ENCODE data around the gene PNMT. TPM values are rescaled to one million over a fixed set of nuclear protein-coding genes. Genes with fewer than 3 reads are reported as not detected.

PNMT gene
- polyA plus RNA-seq, 1 donor from 2014 or later, result 1.5 TPM

DNA sequence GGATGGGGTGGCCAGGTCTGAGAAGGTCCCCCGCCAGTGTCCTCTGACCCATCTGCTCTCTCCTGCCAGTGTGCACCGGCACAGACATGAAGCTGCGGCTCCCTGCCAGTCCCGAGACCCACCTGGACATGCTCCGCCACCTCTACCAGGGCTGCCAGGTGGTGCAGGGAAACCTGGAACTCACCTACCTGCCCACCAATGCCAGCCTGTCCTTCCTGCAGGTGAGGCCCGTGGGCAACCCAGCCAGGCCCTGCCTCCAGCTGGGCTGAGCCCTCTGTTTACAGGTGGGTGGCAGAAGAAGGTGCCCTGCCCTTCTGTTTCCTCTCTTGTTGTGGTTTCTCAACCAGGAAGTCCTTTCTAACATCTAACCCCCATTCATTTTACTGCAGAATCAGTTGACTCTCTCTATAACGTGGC, 38.7 kb downstream of the PNMT start:
- Histone ChIP-seq H3K27ac (ENCODE audit: low read length) (no peak overlapping the region), H3K4me3 (ENCODE audit: low read length) (no peak overlapping the region), H4K20me1 (ENCODE audit: insufficient read depth) (no peaks in the 10 kb centered on the region), H3K4me2 (ENCODE audit: low read length) (no peak overlapping the region), H3F3A (ENCODE audit: insufficient read depth, low read length, poor library complexity, severe bottlenecking) (no peaks in the 10 kb centered on the region), H3K9me2 (ENCODE audit: insufficient read depth, low read length) (no peaks in the 10 kb centered on the region), H3K79me2 (replicated peaks; ENCODE audit: insufficient read depth, low read length) (no peaks in the 10 kb centered on the region), H3K36me3 (ENCODE audit: insufficient read depth, low read length) (no peaks in the 10 kb centered on the region), H3K27me3 (ENCODE audit: insufficient read depth, low read depth, low read length) (no peaks in the 10 kb centered on the region), H2AFZ (ENCODE audit: low read depth, low read length) (no peak overlapping the region), H3K9ac (ENCODE audit: low read length) (no peak overlapping the region), H3K9me3 (ENCODE audit: low read length) (no peaks in the 10 kb centered on the region)
- TF ChIP-seq MXI1 (conservative IDR thresholded peaks at IDR 0.05; ENCODE audit: poor library complexity, severe bottlenecking) (no peak), SMC3 (conservative IDR thresholded peaks at IDR 0.05; ENCODE audit: poor library complexity) (no peak)
- TF ChIP-seq, protein P1, sequence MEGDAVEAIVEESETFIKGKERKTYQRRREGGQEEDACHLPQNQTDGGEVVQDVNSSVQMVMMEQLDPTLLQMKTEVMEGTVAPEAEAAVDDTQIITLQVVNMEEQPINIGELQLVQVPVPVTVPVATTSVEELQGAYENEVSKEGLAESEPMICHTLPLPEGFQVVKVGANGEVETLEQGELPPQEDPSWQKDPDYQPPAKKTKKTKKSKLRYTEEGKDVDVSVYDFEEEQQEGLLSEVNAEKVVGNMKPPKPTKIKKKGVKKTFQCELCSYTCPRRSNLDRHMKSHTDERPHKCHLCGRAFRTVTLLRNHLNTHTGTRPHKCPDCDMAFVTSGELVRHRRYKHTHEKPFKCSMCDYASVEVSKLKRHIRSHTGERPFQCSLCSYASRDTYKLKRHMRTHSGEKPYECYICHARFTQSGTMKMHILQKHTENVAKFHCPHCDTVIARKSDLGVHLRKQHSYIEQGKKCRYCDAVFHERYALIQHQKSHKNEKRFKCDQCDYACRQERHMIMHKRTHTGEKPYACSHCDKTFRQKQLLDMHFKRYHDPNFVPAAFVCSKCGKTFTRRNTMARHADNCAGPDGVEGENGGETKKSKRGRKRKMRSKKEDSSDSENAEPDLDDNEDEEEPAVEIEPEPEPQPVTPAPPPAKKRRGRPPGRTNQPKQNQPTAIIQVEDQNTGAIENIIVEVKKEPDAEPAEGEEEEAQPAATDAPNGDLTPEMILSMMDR (IDR thresholded peaks at IDR 0.05; ENCODE audit: poor library complexity, severe bottlenecking), result no peak

GRCh38 chr17:39709319-39709997, 41.2 kb downstream of the PNMT start:
- Histone ChIP-seq H3K4me2 (ENCODE audit: low read length) (no peak overlapping the region), H4K20me1 (ENCODE audit: insufficient read depth) (no peaks in the 10 kb centered on the region), H3K9me3 (ENCODE audit: low read length) (no peaks in the 10 kb centered on the region), H3K9me2 (ENCODE audit: insufficient read depth, low read length) (no peaks in the 10 kb centered on the region), H3K36me3 (ENCODE audit: insufficient read depth, low read length) (no peaks in the 10 kb centered on the region), H3K27me3 (ENCODE audit: insufficient read depth, low read depth, low read length) (no peaks in the 10 kb centered on the region), H3K4me3 (ENCODE audit: low read length) (no peak overlapping the region), H3K79me2 (replicated peaks; ENCODE audit: insufficient read depth, low read length) (no peaks in the 10 kb centered on the region), H3K27ac (ENCODE audit: low read length) (no peak overlapping the region), H2AFZ (ENCODE audit: low read depth, low read length) (no peak overlapping the region), H3K9ac (ENCODE audit: low read length) (no peak overlapping the region), H3F3A (ENCODE audit: insufficient read depth, low read length, poor library complexity, severe bottlenecking) (no peaks in the 10 kb centered on the region)
- TF ChIP-seq EP300 (conservative IDR thresholded peaks at IDR 0.05; ENCODE audit: poor library complexity, severe bottlenecking), result no peak
- TF ChIP-seq, protein P1 (IDR thresholded peaks at IDR 0.05; ENCODE audit: poor library complexity, severe bottlenecking), result no peak
- no peak for TF ChIP-seq EZH2 (IDR thresholded peaks at IDR 0.05; ENCODE audit: borderline replicate concordance, insufficient read depth, low read length, poor library complexity, severe bottlenecking)
- TF ChIP-seq REST (IDR thresholded peaks at IDR 0.05; ENCODE audit: borderline replicate concordance), result no peak
- no peak for TF ChIP-seq POLR2AphosphoS5 (IDR thresholded peaks at IDR 0.05)
- no peak for TF ChIP-seq TAF1 (IDR thresholded peaks at IDR 0.05; ENCODE audit: low read depth)
- no peak for TF ChIP-seq SMC3 (conservative IDR thresholded peaks at IDR 0.05; ENCODE audit: poor library complexity)
- TF ChIP-seq RAD21 (conservative IDR thresholded peaks at IDR 0.05), result no peak
- TF ChIP-seq MXI1 (conservative IDR thresholded peaks at IDR 0.05; ENCODE audit: poor library complexity, severe bottlenecking), result no peak

Measured in neural cell (in vitro differentiated cells).